ENCODE measurements around the gene RNLS. TPM values are rescaled to one million over a fixed set of nuclear protein-coding genes. Genes with fewer than 3 reads are reported as not detected.
"Not testable (repeated sequence)": the region's sequence is repeated elsewhere in the genome, so short reads cannot be mapped to it uniquely, and the experiment has no call there.

Gene RNLS
- total RNA-seq, 3 donors from 2014 or later (not counting 1 experiment from before 2014, with no cell fraction given), result 4.0 to 6.8 (median 4.4) TPM

GRCh38 chr10:88311264-88311663, 271.9 kb downstream of the RNLS start:
- TF ChIP-seq CTCF (IDR thresholded peaks at IDR 0.05), result no peak
- intact Hi-C loops (cut with micrococcal nuclease), result no loop called here
- no peak overlapping the region for H3K4me3 Mint-ChIP-seq
- ATAC-seq (no peak), DNase-seq (no peak)
- Histone ChIP-seq H3K27ac (ENCODE audit: low read length) (no peak overlapping the region), H3K27me3 (ENCODE audit: control insufficient read depth, insufficient read depth, low read length) (no peaks in the 10 kb centered on the region), H3K9me3 (ENCODE audit: control insufficient read depth, insufficient read depth, low read length) (no peaks in the 10 kb centered on the region), H3K4me1 (ENCODE audit: control insufficient read depth, insufficient read depth, low read length) (no peaks in the 10 kb centered on the region), H3K36me3 (ENCODE audit: control insufficient read depth, insufficient read depth, low read length) (no peaks in the 10 kb centered on the region), H3K4me3 (ENCODE audit: low read length) (no peak overlapping the region)
- H3K4me1 Mint-ChIP-seq, result no peaks in the 10 kb centered on the region
- no peaks in the 10 kb centered on the region for H3K27me3 Mint-ChIP-seq (ENCODE audit: low read depth in 2 of 2)
- no peaks in the 10 kb centered on the region for H3K9me3 Mint-ChIP-seq
- no peak overlapping the region for H3K27ac Mint-ChIP-seq
- 65% methylated on average over 1 of the region's 1 CpG for WGBS (ENCODE audit: insufficient coverage)
- H3K36me3 Mint-ChIP-seq, result no peaks in the 10 kb centered on the region

- DNase-seq, result no peak
- Histone ChIP-seq H3K9me3 (ENCODE audit: control insufficient read depth, insufficient read depth, low read length) (no peaks in the 10 kb centered on the region), H3K4me3 (ENCODE audit: low read length) (no peak overlapping the region), H3K36me3 (ENCODE audit: control insufficient read depth, insufficient read depth, low read length) (no peaks in the 10 kb centered on the region), H3K27me3 (ENCODE audit: control insufficient read depth, insufficient read depth, low read length) (no peaks in the 10 kb centered on the region), H3K27ac (ENCODE audit: low read length) (no peak overlapping the region), H3K4me1 (ENCODE audit: control insufficient read depth, insufficient read depth, low read length) (no peaks in the 10 kb centered on the region)
- H3K4me1 Mint-ChIP-seq, result no peaks in the 10 kb centered on the region
- H3K27ac Mint-ChIP-seq, result no peak overlapping the region
- H3K36me3 Mint-ChIP-seq, result no peaks in the 10 kb centered on the region
- H3K9me3 Mint-ChIP-seq, result no peaks in the 10 kb centered on the region
- ATAC-seq, result no peak
- intact Hi-C loops (cut with micrococcal nuclease), result no loop called here
- no peaks in the 10 kb centered on the region for H3K27me3 Mint-ChIP-seq (ENCODE audit: low read depth in 2 of 2)
- no peak for TF ChIP-seq CTCF (IDR thresholded peaks at IDR 0.05)
- H3K4me3 Mint-ChIP-seq, result no peak overlapping the region
- WGBS (ENCODE audit: insufficient coverage), result 86% methylated on average over 3 of the region's 3 CpGs
Measured at GRCh38 chr10:88309365-88309764, 273.8 kb downstream of the RNLS start.

- H3K27ac ChIP-seq (ENCODE audit: low read length); intact Hi-C loops (cut with micrococcal nuclease); H3K9me3 Mint-ChIP-seq; H3K9me3 ChIP-seq (ENCODE audit: control insufficient read depth, insufficient read depth, low read length); H3K27me3 Mint-ChIP-seq (ENCODE audit: low read depth in 2 of 2); H3K4me1 Mint-ChIP-seq; H3K4me1 ChIP-seq (ENCODE audit: control insufficient read depth, insufficient read depth, low read length); H3K4me3 ChIP-seq (ENCODE audit: low read length); DNase-seq; H3K36me3 Mint-ChIP-seq; H3K27me3 ChIP-seq (ENCODE audit: control insufficient read depth, insufficient read depth, low read length); H3K27ac Mint-ChIP-seq; H3K4me3 Mint-ChIP-seq; ATAC-seq; H3K36me3 ChIP-seq (ENCODE audit: control insufficient read depth, insufficient read depth, low read length): not testable (repeated sequence)
- WGBS (ENCODE audit: insufficient coverage), result 80% methylated on average over 1 of the region's 2 CpGs
Measured at GRCh38 chr10:88308361-88308760, 274.8 kb downstream of the RNLS start.

GRCh38 chr10:88299787-88300186, 283.3 kb downstream of the RNLS start:
- Mint-ChIP-seq H3K27ac (no peak overlapping the region), H3K9me3 (no peaks in the 10 kb centered on the region), H3K27me3 (ENCODE audit: low read depth in 2 of 2) (no peaks in the 10 kb centered on the region), H3K4me1 (no peaks in the 10 kb centered on the region), H3K4me3 (no peak overlapping the region), H3K36me3 (no peaks in the 10 kb centered on the region)
- no peak for DNase-seq
- Histone ChIP-seq H3K36me3 (ENCODE audit: control insufficient read depth, insufficient read depth, low read length) (no peaks in the 10 kb centered on the region), H3K27me3 (ENCODE audit: control insufficient read depth, insufficient read depth, low read length) (no peaks in the 10 kb centered on the region), H3K9me3 (ENCODE audit: control insufficient read depth, insufficient read depth, low read length) (no peaks in the 10 kb centered on the region), H3K4me3 (ENCODE audit: low read length) (no peak overlapping the region), H3K27ac (ENCODE audit: low read length) (no peak overlapping the region), H3K4me1 (ENCODE audit: control insufficient read depth, insufficient read depth, low read length) (no peaks in the 10 kb centered on the region)
- TF ChIP-seq CTCF (IDR thresholded peaks at IDR 0.05), result no peak
- intact Hi-C loops (cut with micrococcal nuclease), result no loop called here
- ATAC-seq, result no peak
